Head of caudate nucleus (tissue), 42 donors: Measurements from ENCODE around the gene RFPL3.
"Not testable (repeated sequence)": the region's sequence is repeated elsewhere in the genome, so short reads cannot be mapped to it uniquely, and the experiment has no call there.

Source experiments
- DNase-seq, 42 donors: peaks; one replicate each; pipeline versions ENCODE4 v3.0.0 to v3.0.0-alpha.2; 2020 to 2021; ENCODE audit warnings: mixed read lengths in 7 of 42
- intact Hi-C: fragments of 100-400 bp; cut with DNase I; formaldehyde crosslinking; loops from one replicate; pipeline ENCODE4 v1.15.0; 2022

Gene RFPL3

DNA sequence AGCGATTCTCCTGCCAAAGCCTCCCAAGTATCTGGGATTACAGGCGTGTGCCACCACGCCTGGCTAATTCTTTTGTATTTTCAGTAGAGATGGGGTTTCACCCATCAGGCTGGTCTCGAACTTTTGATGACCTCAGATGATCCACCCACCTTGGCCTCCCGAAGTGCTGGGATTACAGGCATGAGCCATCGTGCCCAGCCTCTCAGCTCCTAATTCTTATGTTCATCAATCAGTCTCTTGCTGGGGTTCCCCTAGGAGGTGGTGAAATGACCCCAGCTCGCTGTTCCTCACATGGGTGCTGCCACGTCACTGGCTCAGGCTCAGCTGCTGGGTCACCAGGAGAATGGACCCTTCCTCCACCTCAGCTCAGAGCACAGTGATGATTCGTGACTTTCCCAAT lies at the start of gene RFPL3:
Gene RFPL3, plus strand, starts transcription at position 301 of the 400 bp plus-strand sequence. CDS start 205 bp downstream, outside the sequence.
- DNase-seq = not testable (repeated sequence)

DNA sequence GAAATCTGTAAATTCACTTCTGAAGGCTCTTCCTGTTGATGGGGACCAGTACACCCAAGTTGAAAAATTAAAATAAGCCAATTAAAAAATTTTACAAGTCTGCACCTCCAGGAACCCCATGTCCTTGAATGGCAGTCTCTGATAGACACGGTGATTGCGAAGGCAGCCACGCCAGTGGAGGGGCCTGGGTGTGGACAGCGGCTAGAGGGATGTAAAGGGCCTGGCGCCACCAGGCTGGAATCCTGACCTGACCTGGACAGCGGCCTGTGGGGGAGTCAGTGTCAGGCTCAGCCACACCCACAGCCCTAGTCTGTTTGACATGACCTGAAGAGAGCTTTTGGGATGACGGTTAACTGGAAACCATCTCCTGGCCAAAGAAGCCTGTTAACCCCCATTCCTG lies 49.5 kb upstream of the RFPL3 start:
- no peak for DNase-seq
- intact Hi-C loops = no loop called here

More for the DNA sequence above, at the start of gene RFPL3:
- intact Hi-C loops = not testable (repeated sequence)

DNA sequence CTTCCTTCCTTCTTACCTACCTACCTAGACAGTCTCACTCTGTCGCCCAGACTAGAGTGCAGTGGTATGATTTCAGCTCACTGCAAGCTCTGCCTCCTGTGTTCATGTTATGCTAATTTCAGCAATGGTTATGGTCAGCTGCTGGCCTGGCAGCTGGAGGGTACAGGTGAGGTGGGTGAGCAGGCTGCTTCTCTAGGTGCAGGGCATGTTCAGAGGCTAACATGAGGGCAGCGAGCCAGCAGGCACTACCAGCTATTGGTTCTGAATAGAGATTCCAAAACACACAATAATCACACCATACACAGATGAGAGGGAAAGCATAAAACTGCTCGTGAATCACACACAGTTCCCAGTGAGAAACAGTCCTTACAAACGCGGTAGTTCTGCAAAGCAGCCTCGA lies 48.7 kb upstream of the RFPL3 start:
- intact Hi-C loops = no loop called here

DNA sequence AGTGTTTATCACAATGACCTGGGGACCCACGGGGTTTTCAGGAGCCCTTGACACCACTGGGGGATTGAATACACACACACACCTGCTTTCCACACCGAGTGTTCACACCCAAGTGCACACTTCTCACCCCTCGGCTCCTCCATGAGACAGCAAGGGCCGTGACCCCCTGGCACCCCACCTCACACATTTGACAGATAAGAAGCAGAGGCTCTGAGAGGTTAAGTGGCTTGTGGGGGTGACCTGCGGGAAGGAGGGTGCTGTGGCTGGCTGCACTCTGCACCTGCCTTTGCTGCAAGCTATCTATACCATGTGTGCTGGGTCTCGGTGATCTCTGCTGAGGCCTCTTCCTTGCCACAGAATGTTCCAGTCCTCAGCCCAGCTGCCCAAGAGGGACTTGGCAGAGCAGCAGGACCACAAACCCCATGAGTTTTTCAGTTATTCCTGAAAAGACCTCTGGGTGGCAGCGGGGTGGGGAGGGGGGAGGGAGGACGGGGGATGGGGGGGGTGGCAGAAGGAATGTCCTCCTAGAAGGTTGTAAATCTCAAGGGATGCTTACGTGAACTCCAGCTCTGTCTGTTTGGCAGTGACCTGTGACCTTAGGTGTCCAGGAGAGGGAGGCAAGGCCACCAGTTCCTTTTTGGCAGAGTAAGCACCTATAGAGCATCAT lies 47.9 kb upstream of the RFPL3 start:
- intact Hi-C loops = no loop called here

More for the DNA sequence above, 48.7 kb upstream of the RFPL3 start:
- no peak for DNase-seq

DNA sequence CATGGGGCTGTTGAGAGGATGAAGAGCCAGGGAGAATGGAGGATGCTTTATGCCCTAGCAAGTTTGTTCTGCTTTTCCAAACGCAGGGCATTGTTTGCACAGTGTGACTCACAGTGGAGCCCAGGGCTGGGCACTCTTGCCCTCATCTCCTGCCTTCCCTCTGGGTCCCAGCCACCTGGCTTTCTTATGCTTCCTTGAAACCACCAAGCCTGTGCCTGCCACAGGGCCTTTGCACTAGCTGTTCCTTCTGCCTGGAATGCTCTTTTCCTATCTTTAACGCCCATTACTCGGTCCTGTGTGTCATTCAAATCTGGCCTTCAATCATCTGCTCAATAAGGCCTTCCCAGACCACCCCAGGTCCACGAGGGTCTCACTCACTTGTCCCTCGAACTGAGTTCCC lies 46.9 kb upstream of the RFPL3 start:
- DNase-seq = no peak

More for the DNA sequence above, 47.9 kb upstream of the RFPL3 start:
- no peak for DNase-seq

DNA sequence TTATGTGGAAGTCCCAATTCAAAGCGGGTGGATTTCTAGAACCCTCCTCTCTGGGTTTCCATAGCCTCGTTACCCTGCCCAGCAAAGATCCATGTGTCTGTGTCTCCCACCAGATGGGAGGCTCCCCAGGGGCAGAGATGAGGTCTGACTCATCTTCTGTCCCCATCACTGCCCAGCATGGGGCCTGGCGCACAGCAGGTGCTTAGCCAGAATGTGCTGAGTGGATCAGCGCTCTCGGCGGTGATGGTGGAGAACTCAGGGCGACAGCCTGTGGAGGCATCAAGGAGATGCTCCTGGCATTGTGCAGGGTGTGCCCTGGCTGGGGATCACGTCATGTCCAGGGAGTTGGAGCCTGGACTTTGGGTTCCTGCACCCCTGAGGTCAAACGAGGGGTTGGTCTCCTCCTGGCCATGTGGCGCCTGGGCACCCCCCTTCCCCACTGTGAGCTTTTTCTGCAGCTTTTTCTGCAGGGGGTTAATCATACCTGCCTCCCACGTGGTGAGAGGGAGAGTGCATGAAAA lies 46.1 kb upstream of the RFPL3 start:
- intact Hi-C loops = no loop called here
- DNase-seq = no peak

More for the DNA sequence above, 46.9 kb upstream of the RFPL3 start:
- intact Hi-C loops = no loop called here

DNA sequence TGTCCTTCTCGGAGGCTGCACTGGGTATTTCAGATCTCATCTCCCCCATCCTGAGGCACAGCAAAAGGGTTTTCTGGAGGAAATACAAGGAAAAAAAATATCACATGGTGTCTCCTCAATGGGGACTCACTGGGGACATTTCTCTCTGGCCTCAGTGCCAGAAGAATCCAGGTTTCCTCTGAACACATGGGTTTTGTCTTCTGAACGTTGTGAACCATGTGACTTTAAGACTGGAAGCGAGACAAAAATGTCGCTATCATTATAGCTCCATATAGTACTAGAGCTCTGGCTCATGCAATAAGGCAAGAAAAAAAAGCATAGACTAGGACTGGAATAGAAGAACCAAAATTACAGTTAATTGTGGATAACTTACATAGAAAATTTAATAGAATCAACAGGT lies 44.9 kb upstream of the RFPL3 start:
- no peak for DNase-seq
- intact Hi-C loops = no loop called here

DNA sequence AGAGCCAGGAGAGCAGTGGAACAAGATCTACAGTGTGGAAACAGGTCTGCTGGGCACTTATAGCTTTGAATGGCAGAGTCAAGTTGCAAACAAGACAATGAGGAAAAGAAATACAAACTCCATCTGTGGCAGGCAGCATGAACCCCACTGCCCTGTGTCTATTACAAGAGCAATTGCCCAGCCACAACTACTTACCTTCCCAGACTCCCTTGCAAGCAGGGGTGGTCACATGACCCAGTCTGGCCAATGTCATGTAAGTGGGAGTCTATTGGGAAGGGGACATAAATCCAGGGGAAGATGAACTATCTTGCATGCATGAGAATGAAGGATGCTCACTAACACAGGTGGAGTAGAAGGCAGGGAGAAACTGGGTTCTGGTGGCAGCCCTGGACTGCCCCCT lies 44.1 kb upstream of the RFPL3 start:
- no peak for DNase-seq
- intact Hi-C loops = no loop called here

DNA sequence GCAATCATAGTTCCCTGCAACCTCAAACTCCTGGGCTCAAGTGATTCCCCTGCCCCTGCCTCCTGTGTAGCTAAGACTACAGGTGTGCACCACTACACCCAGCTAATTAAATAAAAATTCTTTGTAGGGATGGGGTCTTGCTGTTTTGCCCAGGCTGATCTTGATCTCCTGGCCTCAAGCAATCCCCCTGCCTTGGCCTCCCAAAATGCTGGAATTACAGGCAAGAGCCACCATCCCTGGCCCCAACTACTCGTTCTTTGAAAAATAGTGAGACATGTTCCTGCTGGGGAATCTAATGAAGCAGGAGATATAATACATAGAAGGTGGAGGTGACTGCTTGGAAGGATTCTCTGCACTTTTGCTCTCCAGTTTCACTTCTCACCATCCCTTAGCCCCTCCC lies 40.1 kb upstream of the RFPL3 start:
- intact Hi-C loops = no loop called here
- DNase-seq = peak in 3 of 42 donors; percentile 3 to 14 (median 3)

DNA sequence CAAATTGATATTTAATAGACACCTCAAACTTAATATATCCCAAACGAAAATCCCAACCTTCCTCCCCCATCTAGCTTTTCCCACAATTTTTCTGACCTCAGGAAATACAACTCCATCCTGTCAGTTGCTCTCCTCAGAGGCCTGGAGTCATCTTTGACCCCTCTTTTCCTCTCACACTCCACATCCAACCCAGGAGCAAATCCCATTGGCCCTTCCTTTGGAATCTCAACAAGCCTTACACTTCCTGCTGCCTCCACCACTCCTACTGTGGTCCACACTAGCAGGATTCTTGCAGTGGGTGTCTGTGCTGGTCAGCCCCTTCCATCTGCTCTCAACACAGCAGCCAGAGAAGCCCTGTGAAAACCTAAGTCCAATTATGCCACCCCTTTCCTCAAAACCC lies 39.3 kb upstream of the RFPL3 start:
- DNase-seq = peak in 3 of 42 donors; percentile 2 to 12 (median 3)

DNA sequence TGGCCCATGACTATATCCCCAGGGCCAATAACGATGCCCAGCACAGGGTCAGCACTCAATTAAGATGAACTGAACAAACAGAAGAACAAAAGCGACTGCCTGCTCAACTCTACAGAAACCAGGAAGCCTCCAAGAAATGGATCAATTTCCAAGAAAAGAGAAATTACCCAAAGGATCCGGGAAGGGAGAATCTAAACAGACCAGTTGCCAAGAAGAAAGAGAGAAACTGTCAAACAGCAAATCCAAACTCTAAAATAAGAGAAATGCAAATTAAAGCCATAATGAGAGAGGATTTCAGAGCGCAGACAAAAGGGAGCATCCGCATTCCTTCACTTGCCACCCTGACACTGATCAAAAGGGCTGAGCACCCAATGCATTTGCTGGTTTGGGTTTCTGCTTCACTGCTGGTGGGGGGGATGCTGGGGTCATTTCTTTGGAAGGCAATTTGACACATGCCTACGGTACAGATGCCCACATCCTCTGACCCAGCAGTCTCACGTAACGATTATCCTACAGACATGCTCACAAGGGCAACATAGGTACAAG lies 37.7 kb upstream of the RFPL3 start:
- intact Hi-C loops = no loop called here
- peak in 2 of 42 donors; percentile 1 to 9 for DNase-seq

More for the DNA sequence above, 39.3 kb upstream of the RFPL3 start:
- intact Hi-C loops = no loop called here

DNA sequence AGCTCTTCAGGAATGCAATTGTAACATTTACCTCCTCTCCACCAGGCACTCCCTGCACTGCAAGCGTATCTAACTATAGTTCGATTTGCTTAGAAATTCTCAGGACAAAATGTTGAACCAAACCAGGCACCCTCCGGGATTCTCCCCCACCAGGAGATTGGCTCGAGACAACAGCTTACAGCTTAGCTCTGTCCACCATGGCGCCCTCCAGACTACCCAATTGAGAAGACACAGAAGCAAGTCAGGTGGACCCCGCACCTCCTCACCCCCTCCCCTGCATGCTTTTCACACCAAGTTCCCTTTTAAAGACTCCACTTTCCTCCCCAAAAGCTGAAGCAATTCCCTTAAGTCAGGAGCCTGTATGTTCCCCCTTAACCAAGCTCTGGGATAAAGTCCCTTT lies 34.7 kb upstream of the RFPL3 start:
- intact Hi-C loops = no loop called here

DNA sequence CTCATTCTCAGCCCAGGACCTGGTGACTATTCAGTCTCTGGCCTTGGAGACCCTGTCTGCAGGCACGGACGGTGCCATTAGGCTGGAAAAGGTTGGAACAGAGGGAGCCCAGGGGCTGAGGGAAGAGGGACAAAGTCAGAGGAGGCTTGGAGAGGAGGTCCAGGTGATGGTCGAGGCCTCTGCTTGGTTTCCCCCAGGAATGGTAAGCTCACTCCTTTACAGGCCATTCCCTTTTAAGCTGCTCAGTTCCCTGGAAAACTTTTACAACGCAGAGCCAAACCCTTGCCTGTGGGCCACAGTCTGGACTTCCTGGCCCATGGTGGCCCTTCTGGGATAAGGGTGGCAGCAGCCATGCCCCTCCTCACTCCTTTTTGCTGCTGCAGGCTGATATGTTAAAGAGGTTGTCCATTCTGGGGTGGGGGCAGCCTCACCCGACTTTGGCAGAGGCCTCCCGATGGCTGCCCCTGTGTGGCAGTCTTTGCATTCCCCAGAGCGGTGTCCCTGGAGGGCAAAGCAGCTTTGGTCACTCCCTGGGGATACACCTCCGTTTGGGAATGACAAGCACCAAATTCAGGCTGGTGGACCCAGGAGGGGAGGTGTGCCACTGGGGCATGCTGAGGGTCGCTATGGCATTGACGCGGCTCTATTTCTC lies 34.0 kb upstream of the RFPL3 start:
- intact Hi-C loops = no loop called here
- DNase-seq = no peak

More for the DNA sequence above, 34.7 kb upstream of the RFPL3 start:
- no peak for DNase-seq

DNA sequence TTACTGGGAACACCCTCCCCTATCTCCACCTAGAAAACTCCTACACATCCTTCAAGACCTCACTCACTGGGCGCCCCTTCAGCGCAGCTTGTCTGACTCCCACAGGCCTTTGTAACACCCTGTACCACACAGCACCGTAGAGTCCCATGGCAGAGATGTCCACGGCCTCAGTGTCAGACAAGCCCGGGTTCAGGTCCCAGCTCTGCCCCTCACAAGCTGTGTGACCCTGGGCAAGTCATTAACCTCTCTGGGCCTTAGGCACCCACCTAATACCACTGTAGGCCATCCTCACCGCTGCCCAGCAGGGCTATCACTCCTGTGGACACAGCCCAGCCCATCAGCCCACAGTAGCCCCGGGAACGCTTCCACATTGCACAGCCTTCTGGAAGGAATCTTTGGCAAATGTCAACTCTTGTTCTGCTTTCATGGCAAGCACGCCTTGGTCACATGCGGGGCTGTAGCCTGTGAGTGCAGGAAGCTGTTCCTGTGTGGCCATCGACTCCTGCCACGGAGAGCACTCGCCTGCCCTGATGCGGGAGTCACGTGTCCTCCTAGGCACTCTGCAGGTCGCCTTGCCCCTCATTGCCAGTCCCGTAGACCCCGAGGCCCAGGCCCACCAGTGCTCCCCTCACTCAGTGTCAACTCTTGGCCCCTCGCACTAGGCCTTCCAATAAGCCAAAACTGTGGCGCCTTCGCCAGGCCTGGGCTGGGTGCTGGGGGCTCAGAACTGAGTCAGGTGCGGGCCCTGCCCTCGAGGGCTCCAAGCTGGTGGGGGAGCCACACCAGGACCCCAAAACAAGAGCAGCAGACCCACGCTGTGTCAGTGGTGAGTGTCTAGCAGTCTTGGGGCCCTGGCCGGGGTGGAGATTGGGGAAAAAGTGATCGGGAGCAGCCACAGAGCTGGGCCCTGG lies 32.9 kb upstream of the RFPL3 start:
- DNase-seq = no peak
- intact Hi-C loops = no loop called here

DNA sequence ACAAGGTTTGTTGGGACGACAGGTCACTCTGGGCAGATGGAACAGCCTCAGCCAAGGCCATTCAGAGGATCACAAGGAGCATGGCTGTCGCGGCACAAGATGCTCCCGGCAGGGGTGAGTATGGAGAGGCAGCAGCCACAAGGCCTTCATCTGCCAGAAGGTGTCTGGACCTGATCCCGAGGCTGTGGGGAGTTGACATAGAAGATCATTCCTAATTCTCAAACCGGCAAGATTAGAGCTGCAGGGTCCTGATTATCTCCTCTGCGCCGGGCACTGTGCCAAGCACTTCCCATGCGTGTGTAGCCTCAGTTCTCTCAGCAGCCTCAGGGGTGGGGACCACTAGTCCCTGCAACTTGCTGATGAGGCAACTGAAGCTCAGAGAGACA lies 32.3 kb upstream of the RFPL3 start:
- DNase-seq = peak in 1 of 42 donors; percentile 27
- intact Hi-C loops = no loop called here

DNA sequence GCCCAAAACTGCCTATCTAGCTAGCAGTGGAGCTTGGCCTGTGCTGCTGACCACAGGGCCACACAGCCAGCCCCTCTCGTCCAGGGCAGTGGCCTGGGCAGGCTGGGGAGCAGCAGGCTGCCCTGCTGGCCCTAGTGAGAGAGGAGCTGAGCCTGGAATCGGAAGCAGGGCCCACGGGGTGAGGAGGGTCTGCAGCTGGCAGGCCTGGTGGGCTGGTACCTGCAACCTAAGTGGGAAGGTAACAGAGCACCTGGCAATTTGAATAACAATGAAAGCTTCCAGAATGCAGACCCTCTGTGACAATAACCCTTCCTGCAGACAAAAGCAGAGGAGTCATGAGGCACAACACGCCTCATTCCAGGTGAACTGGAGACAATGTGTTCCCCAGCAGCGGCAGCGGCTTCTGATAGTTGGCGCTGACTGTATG lies 31.8 kb upstream of the RFPL3 start:
- no peak for DNase-seq
- intact Hi-C loops = no loop called here

DNA sequence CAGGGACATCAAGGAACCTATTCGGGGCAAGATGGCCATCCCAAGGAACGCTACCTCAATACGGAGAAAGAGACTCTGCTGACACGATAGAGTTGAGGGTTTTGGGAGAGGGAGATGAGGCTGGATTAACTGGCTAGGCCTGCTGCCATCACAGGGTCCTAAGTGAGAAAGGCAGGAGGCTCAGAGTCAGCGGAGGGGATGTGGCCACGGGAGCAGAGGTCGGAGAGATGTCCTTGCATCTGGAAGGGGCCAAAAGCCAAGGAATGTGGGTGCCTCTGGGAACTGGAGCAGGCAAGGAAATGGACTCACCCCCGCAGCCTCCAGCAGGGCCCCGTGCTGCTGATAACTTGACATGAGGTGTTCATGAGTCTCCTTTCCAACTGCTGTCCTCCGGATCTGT lies 31.0 kb upstream of the RFPL3 start:
- peak in 1 of 42 donors; percentile 9 for DNase-seq
- intact Hi-C loops = no loop called here

DNA sequence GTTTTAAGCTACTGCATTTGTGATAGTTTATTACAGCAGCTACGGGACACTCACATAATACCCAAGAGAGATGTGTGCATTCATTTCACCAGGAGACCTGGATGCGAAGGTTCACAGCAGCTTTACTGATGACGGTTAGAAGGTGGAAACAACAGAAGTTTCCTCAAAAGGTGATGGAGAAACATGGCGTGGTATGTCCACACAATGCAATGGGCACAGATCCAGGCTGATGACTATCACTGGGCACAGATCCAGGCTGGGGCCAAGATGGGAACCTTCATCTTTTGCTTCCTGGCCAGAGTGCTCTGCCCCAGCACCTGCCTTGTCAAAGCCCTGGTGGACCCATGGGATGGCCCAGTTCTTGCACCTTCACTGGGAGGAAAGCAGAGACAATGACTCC lies 30.6 kb upstream of the RFPL3 start:
- intact Hi-C loops = no loop called here
- DNase-seq = peak in 1 of 42 donors; percentile 20

DNA sequence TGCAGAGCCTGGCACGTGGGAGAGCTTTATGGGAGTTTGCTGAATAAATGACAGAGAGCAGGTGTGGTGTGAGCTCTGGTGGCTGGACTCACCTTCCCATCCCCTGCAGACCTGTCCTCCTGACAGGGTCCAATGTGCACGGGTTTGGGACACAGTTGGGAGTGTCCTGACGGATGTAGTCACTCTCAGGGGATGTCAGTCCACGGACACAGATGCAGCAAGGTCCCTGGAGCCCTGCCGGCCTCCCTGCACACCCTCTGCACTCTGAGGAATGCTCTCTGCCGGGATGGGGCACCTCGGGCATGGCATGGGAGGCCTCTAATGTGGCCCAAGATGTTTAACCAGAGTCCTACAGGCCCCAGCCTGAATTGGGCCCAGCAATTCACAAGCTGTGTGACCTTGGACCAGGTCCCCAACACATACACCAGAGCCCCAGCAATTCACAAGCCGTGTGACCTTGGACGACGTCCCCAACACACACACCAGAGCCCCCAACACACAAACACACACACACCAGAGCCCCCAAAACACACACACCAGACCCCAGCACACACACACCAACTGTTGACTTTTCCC lies 30.0 kb upstream of the RFPL3 start:
- no peak for DNase-seq
- intact Hi-C loops = no loop called here
